Neural progenitor cell (in vitro differentiated cells): ENCODE data around the gene HDAC7. TPM values are rescaled to one million over a fixed set of nuclear protein-coding genes. Genes with fewer than 3 reads are reported as not detected.
A peak's percentile ranks its signal among the peaks of the same experiment; 100 is the strongest.

ENCODE experiments used
- DNase-seq: peaks from one replicate; pipeline ENCODE4 v3.0.0-alpha.2; 2016; ENCODE audit warnings: low spot score
- H2AFZ ChIP-seq: fragments of 200-600 bp; sonication (generic); replicated peaks from 2 replicates; pipeline ENCODE4 v1.6.1; 2016; ENCODE audit warnings: antibody characterized with exemption
- H3F3A ChIP-seq: fragments of 200-600 bp; sonication (generic); 2 replicates; pipeline ENCODE4 v1.6.1; 2016; ENCODE audit warnings: antibody characterized with exemption, low read depth
- H3K27ac ChIP-seq: fragments of 200-600 bp; sonication (generic); 2 replicates; pipeline ENCODE4 v1.5.1; 2016; ENCODE audit warnings: mild to moderate bottlenecking
- H3K27me3 ChIP-seq: fragments of 200-600 bp; sonication (generic); 2 replicates; pipeline ENCODE4 v1.6.1; 2016; ENCODE audit warnings: mild to moderate bottlenecking, moderate library complexity
- H3K36me3 ChIP-seq: fragments of 200-600 bp; sonication (generic); 2 replicates; pipeline ENCODE4 v1.5.1; 2016
- H3K4me1 ChIP-seq: fragments of 200-600 bp; sonication (generic); 2 replicates; pipeline ENCODE4 v1.6.1; 2016; ENCODE audit warnings: mixed run types
- H3K4me2 ChIP-seq: fragments of 200-600 bp; sonication (generic); 2 replicates; pipeline ENCODE4 v1.6.1; 2016
- H3K4me3 ChIP-seq: fragments of 200-600 bp; sonication (generic); 2 replicates; pipeline ENCODE4 v1.5.1; 2016
- H3K79me2 ChIP-seq: fragments of 200-600 bp; sonication (generic); 2 replicates; pipeline ENCODE4 v1.6.1; 2016; ENCODE audit warnings: low read depth
- H3K9ac ChIP-seq: fragments of 200-600 bp; sonication (generic); 2 replicates; pipeline ENCODE4 v1.6.1; 2016
- H3K9me3 ChIP-seq: fragments of 200-600 bp; sonication (generic); 2 replicates; pipeline ENCODE4 v1.5.1; 2016; ENCODE audit warnings: low read depth
- H4K20me1 ChIP-seq: fragments of 200-600 bp; sonication (generic); 2 replicates; pipeline ENCODE4 v1.6.1; 2016; ENCODE audit warnings: low read depth
- H3K27ac Mint-ChIP-seq: 3 replicates; pipeline ENCODE4 v1.8.0; 2021; ENCODE audit warnings: mixed read lengths
- H3K27me3 Mint-ChIP-seq: 2 replicates; pipeline ENCODE4 v1.8.0; 2022; ENCODE audit warnings: low read depth, mild to moderate bottlenecking, inconsistent platforms, moderate library complexity, mixed read lengths; ENCODE audit not compliant: insufficient read depth
- H3K36me3 Mint-ChIP-seq: 3 replicates; pipeline ENCODE4 v1.8.0; 2021; ENCODE audit warnings: mixed read lengths
- H3K4me1 Mint-ChIP-seq: 3 replicates; pipeline ENCODE4 v1.8.0; 2021; ENCODE audit warnings: mixed read lengths
- H3K4me3 Mint-ChIP-seq: 3 replicates; pipeline ENCODE4 v1.8.0; 2021; ENCODE audit warnings: mild to moderate bottlenecking, moderate library complexity, mixed read lengths
- H3K9me3 Mint-ChIP-seq: 3 replicates; pipeline ENCODE4 v1.8.0; 2020; ENCODE audit warnings: mixed read lengths
- EZH2 ChIP-seq: fragments of 200-600 bp; sonication (generic); IDR thresholded peaks from 2 replicates; pipeline ENCODE4 v1.6.1; 2017; ENCODE audit warnings: antibody characterized with exemption, mild to moderate bottlenecking, moderate library complexity
- EZH2phosphoT487 ChIP-seq: fragments of 200-600 bp; sonication (generic); IDR thresholded peaks from 2 replicates; pipeline ENCODE4 v1.6.1; 2017; ENCODE audit warnings: antibody characterized with exemption
- total RNA-seq: library from RNA; depleted of rRNA; stranded (reverse); fragments of >200 nt; gene quantifications from 2 replicates; pipeline ENCODE4 v1.2.3, GENCODE V29; 2015; ENCODE audit warnings: low replicate concordance
- TF ChIP-seq, protein P1 (sequence below): fragments of 200-600 bp; sonication (generic); IDR thresholded peaks from 2 replicates; pipeline ENCODE4 v1.5.1; 2017; ENCODE audit warnings: antibody characterized with exemption, mild to moderate bottlenecking

HDAC7 gene
- total RNA-seq, 1 donor from 2014 or later, result 7.2 TPM

DNA sequence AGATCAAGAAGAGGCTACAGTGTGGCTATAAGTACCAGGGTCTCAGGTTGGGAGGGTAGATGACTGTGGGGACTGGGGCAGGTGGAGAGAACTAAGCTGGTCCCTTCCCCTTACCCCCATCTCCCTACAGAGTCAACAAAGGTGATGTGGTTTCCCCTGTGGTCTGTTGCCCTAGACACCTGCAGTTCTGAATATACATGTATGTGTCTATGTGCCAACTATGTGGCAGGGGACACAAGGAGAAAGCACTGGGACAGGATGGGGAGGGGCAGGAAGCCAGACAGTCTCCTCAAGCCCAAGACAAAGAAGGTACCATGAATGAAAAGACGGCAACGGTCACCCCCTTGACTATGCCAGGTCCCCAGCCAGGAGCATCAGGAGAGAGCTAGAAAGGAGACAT is 4.5 kb upstream of the HDAC7 start:
- H3K4me1 Mint-ChIP-seq, result peaks cover 74% of the 10 kb centered on the region
- DNase-seq, result no peak
- H3F3A ChIP-seq, result peaks cover 18% of the 10 kb centered on the region
- no peak overlapping the region for H2AFZ ChIP-seq
- no peaks in the 10 kb centered on the region for H3K36me3 Mint-ChIP-seq
- no peak overlapping the region for H3K27ac ChIP-seq
- H3K4me3 Mint-ChIP-seq, result no peak overlapping the region
- H3K9me3 ChIP-seq, result no peaks in the 10 kb centered on the region
- H3K27me3 Mint-ChIP-seq, result peaks cover 20% of the 10 kb centered on the region
- TF ChIP-seq EZH2 (no peak), EZH2phosphoT487 (no peak)
- TF ChIP-seq, protein P1, sequence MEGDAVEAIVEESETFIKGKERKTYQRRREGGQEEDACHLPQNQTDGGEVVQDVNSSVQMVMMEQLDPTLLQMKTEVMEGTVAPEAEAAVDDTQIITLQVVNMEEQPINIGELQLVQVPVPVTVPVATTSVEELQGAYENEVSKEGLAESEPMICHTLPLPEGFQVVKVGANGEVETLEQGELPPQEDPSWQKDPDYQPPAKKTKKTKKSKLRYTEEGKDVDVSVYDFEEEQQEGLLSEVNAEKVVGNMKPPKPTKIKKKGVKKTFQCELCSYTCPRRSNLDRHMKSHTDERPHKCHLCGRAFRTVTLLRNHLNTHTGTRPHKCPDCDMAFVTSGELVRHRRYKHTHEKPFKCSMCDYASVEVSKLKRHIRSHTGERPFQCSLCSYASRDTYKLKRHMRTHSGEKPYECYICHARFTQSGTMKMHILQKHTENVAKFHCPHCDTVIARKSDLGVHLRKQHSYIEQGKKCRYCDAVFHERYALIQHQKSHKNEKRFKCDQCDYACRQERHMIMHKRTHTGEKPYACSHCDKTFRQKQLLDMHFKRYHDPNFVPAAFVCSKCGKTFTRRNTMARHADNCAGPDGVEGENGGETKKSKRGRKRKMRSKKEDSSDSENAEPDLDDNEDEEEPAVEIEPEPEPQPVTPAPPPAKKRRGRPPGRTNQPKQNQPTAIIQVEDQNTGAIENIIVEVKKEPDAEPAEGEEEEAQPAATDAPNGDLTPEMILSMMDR, result no peak
- peak overlapping the region; percentile 72 for H3K27ac Mint-ChIP-seq
- H3K4me3 ChIP-seq, result no peak overlapping the region
- no peak overlapping the region for H3K4me2 ChIP-seq
- H3K79me2 ChIP-seq, result peaks cover 2% of the 10 kb centered on the region
- H3K27me3 ChIP-seq, result peaks cover 22% of the 10 kb centered on the region
- H4K20me1 ChIP-seq, result no peaks in the 10 kb centered on the region
- H3K9me3 Mint-ChIP-seq, result no peaks in the 10 kb centered on the region
- H3K36me3 ChIP-seq, result no peaks in the 10 kb centered on the region
- peaks cover 19% of the 10 kb centered on the region for H3K4me1 ChIP-seq
- H3K9ac ChIP-seq, result no peak overlapping the region

DNA sequence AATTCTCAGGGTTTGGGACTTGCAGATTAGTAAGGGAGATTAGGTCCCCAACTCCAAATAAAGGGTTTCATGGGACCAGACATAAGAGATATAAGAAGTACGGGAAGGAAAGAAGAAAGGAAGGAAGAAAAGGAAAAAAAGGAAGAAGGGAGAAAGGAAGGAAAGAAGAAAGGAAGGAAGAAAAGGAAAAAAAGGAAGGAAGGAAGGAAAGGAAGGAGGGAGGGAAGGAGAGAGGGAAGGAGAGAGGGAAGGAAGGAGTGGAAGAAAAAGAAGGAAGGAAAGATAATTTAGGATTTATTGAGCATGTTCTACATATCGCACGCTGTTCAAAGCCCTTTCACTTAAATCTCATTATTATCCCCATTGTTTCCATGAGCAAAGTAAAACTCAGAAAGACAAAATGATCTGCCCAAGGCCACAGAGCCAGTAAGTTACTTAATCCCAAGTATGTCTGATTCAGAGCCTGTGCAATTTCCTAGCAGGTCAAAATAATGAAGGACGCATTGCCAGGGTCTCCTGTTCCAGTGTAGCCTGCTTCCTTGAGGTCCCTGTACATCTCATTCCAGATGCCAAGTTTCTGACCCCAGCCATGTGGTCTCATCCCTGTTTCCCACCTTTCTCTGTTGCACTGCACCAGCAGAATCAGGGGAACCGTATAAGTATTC is 3.9 kb upstream of the HDAC7 start:
- peak overlapping the region; percentile 12 for H3K4me3 Mint-ChIP-seq
- Histone ChIP-seq H2AFZ (no peak overlapping the region), H3K27ac (no peak overlapping the region), H3K9ac (no peak overlapping the region), H3K36me3 (no peaks in the 10 kb centered on the region), H3F3A (peaks cover 23% of the 10 kb centered on the region), H3K4me1 (peaks cover 19% of the 10 kb centered on the region), H4K20me1 (peaks cover 1% of the 10 kb centered on the region), H3K27me3 (peaks cover 22% of the 10 kb centered on the region), H3K9me3 (no peaks in the 10 kb centered on the region), H3K4me2 (no peak overlapping the region), H3K79me2 (peaks cover 8% of the 10 kb centered on the region), H3K4me3 (no peak overlapping the region)
- no peaks in the 10 kb centered on the region for H3K36me3 Mint-ChIP-seq
- H3K27me3 Mint-ChIP-seq, result peaks cover 21% of the 10 kb centered on the region
- DNase-seq, result no peak
- H3K9me3 Mint-ChIP-seq, result no peaks in the 10 kb centered on the region
- H3K4me1 Mint-ChIP-seq, result peaks cover 69% of the 10 kb centered on the region
- TF ChIP-seq EZH2phosphoT487 (no peak), EZH2 (no peak)
- TF ChIP-seq, protein P1, result no peak
- peak overlapping the region; percentile 82 for H3K27ac Mint-ChIP-seq

DNA sequence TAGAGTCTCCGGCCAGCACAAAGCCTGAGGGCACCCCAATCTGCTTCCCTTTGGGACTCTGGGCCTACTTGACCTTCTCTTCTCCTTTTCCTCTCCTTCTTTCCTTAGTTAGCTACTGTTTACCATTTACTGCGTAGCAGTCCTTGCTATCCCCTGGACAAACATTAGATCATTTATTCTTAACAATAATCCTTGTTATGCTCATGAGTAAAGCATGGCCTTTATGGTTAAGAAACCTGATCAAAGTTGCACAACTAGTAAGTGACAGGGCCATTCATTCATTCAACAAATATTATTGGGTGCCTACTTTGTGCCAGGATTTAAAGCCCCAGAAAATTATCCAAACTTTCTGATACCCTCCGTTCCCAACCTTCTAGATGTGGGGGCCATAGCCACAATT is 3.2 kb upstream of the HDAC7 start:
- Histone ChIP-seq H3F3A (peaks cover 28% of the 10 kb centered on the region), H3K36me3 (no peaks in the 10 kb centered on the region), H3K27me3 (peaks cover 22% of the 10 kb centered on the region), H4K20me1 (peaks cover 5% of the 10 kb centered on the region), H3K4me3 (no peak overlapping the region), H3K27ac (no peak overlapping the region), H3K4me1 (peaks cover 21% of the 10 kb centered on the region), H3K9me3 (no peaks in the 10 kb centered on the region), H3K4me2 (no peak overlapping the region), H3K79me2 (peaks cover 14% of the 10 kb centered on the region), H2AFZ (no peak overlapping the region), H3K9ac (no peak overlapping the region)
- H3K9me3 Mint-ChIP-seq, result no peaks in the 10 kb centered on the region
- peak overlapping the region; percentile 20 for H3K4me3 Mint-ChIP-seq
- peaks cover 22% of the 10 kb centered on the region for H3K27me3 Mint-ChIP-seq
- peak overlapping the region; percentile 82 for H3K27ac Mint-ChIP-seq
- TF ChIP-seq EZH2, result no peak
- TF ChIP-seq EZH2phosphoT487, result no peak
- TF ChIP-seq, protein P1, result no peak
- peaks cover 69% of the 10 kb centered on the region for H3K4me1 Mint-ChIP-seq
- no peak for DNase-seq
- H3K36me3 Mint-ChIP-seq, result no peaks in the 10 kb centered on the region
